Hepatocyte (in vitro differentiated cells): ENCODE measurements around the gene MYOCOS.

ENCODE experiments used
- CTCF ChIP-seq: fragments of 200-600 bp; sonication (generic); IDR thresholded peaks from 2 replicates; pipeline ENCODE4 v1.5.1; 2016; ENCODE audit warnings: antibody characterized with exemption, mild to moderate bottlenecking; ENCODE audit not compliant: poor library complexity
- EZH2 ChIP-seq: fragments of 200-600 bp; sonication (generic); IDR thresholded peaks from 2 replicates; pipeline ENCODE4 v1.6.1; 2016; ENCODE audit warnings: antibody characterized with exemption, mild to moderate bottlenecking, borderline replicate concordance
- EZH2phosphoT487 ChIP-seq: fragments of 200-600 bp; sonication (generic); IDR thresholded peaks from one replicate; pipeline ENCODE4 v1.6.1; 2018; ENCODE audit warnings: antibody characterized with exemption, mild to moderate bottlenecking, low read depth, moderate library complexity; ENCODE audit not compliant: unreplicated experiment, severe bottlenecking

- TF ChIP-seq CTCF (no peak), EZH2phosphoT487 (no peak), EZH2 (no peak)
These were observed 8.8 kb upstream of the MYOCOS start for GRCh38 chr1:171613282-171613681.
